WTC11 (cell line): ENCODE measurements around the gene EML2. TPM values are rescaled to one million over a fixed set of nuclear protein-coding genes. Genes with fewer than 3 reads are reported as not detected.
A peak's percentile ranks its signal among the peaks of the same experiment; 100 is the strongest.

Source experiments
- ATAC-seq: fragments of 200-7000 bp; cut with Tn5 transposase; 2 replicates; pipeline ENCODE4 v1.10.0; 2021; ENCODE audit warnings: mild to moderate bottlenecking, moderate library complexity
- CTCF ChIA-PET: fragments of 300-600 bp; sonication (Branson Sonifier 250); formaldehyde crosslinking; loops from one replicate; lab custom pipeline; 2021; ENCODE audit warnings: antibody characterized with exemption; lab: Charles Lee
- POLR2A ChIA-PET: fragments of 350-600 bp; sonication (Branson Sonifier 250); formaldehyde crosslinking; loops from one replicate; lab custom pipeline; 2021; ENCODE audit warnings: antibody characterized with exemption; lab: Charles Lee
- DNase-seq: peaks from one replicate; pipeline ENCODE4 v3.0.0; 2021; ENCODE audit warnings: low spot score
- H3K27ac Mint-ChIP-seq: 2 replicates; pipeline ENCODE4 v1.8.0; 2021; ENCODE audit warnings: mixed read lengths
- H3K27me3 Mint-ChIP-seq: 2 replicates; pipeline ENCODE4 v1.8.0; 2021; ENCODE audit warnings: low read depth, mild to moderate bottlenecking, moderate library complexity, mixed read lengths
- H3K36me3 Mint-ChIP-seq: 2 replicates; pipeline ENCODE4 v1.8.0; 2021; ENCODE audit warnings: mixed read lengths
- H3K4me1 Mint-ChIP-seq: 2 replicates; pipeline ENCODE4 v1.8.0; 2022; ENCODE audit warnings: mixed read lengths
- H3K4me3 Mint-ChIP-seq: 2 replicates; pipeline ENCODE4 v1.8.0; 2021; ENCODE audit warnings: mild to moderate bottlenecking, moderate library complexity, mixed read lengths
- H3K9me3 Mint-ChIP-seq: 2 replicates; pipeline ENCODE4 v1.8.0; 2021; ENCODE audit warnings: mixed read lengths
- FOXP1 ChIP-seq: sonication (generic); formaldehyde crosslinking; IDR thresholded peaks from 2 replicates; pipeline ENCODE4 v1.8.0; 2022; ENCODE audit warnings: missing genetic modification reagents, mild to moderate bottlenecking, moderate library complexity, borderline replicate concordance
- GTF2I ChIP-seq: fragments of 250-450 bp; sonication (Bioruptor Pico); conservative IDR thresholded peaks from 2 replicates; pipeline ENCODE4 v1.4.0; 2021; ENCODE audit warnings: mild to moderate bottlenecking
- NR3C1 ChIP-seq: sonication (generic); formaldehyde crosslinking; conservative IDR thresholded peaks from 2 replicates; pipeline ENCODE4 v1.8.1; 2023; ENCODE audit warnings: low read depth, mild to moderate bottlenecking, missing genetic modification reagents
- SP1 ChIP-seq: sonication (generic); formaldehyde crosslinking; conservative IDR thresholded peaks from 2 replicates; pipeline ENCODE4 v1.8.1; 2022; ENCODE audit warnings: missing genetic modification reagents
- TCF7 ChIP-seq: sonication (generic); formaldehyde crosslinking; IDR thresholded peaks from 2 replicates; pipeline ENCODE4 v1.8.0; 2022; ENCODE audit warnings: mild to moderate bottlenecking, low read depth, missing genetic modification reagents, moderate library complexity
- TEAD1 ChIP-seq: sonication (generic); formaldehyde crosslinking; IDR thresholded peaks from 2 replicates; pipeline ENCODE4 v1.8.0; 2022; ENCODE audit warnings: mild to moderate bottlenecking, missing genetic modification reagents
- TEAD4 ChIP-seq: sonication (generic); formaldehyde crosslinking; IDR thresholded peaks from 2 replicates; pipeline ENCODE4 v1.8.0; 2022; ENCODE audit warnings: mild to moderate bottlenecking, missing genetic modification reagents
- ZNF263 ChIP-seq: sonication (generic); formaldehyde crosslinking; IDR thresholded peaks from 2 replicates; pipeline ENCODE4 v1.8.1; 2022; ENCODE audit warnings: low read depth, mild to moderate bottlenecking, moderate library complexity, missing genetic modification reagents
- ZNF423 ChIP-seq: fragments of 250-450 bp; sonication (Bioruptor Pico); IDR thresholded peaks from 2 replicates; pipeline ENCODE4 v2.1.2; 2022; ENCODE audit warnings: mild to moderate bottlenecking, moderate library complexity
- total RNA-seq: library from RNA; stranded (reverse); gene quantifications from 3 replicates; pipeline ENCODE4 v1.2.3, GENCODE V29; 2021
- TF ChIP-seq, protein P1 (sequence below): fragments of 250-450 bp; sonication (Bioruptor Pico); IDR thresholded peaks from 2 replicates; pipeline ENCODE4 v1.9.0; 2021; ENCODE audit warnings: mild to moderate bottlenecking
- TF ChIP-seq, protein P2 (sequence below): sonication (generic); formaldehyde crosslinking; IDR thresholded peaks from 2 replicates; pipeline ENCODE4 v1.8.1; 2023; ENCODE audit warnings: mild to moderate bottlenecking, missing genetic modification reagents

Gene EML2
- total RNA-seq, 1 experiment from 2014 or later = 63.3 TPM

DNA sequence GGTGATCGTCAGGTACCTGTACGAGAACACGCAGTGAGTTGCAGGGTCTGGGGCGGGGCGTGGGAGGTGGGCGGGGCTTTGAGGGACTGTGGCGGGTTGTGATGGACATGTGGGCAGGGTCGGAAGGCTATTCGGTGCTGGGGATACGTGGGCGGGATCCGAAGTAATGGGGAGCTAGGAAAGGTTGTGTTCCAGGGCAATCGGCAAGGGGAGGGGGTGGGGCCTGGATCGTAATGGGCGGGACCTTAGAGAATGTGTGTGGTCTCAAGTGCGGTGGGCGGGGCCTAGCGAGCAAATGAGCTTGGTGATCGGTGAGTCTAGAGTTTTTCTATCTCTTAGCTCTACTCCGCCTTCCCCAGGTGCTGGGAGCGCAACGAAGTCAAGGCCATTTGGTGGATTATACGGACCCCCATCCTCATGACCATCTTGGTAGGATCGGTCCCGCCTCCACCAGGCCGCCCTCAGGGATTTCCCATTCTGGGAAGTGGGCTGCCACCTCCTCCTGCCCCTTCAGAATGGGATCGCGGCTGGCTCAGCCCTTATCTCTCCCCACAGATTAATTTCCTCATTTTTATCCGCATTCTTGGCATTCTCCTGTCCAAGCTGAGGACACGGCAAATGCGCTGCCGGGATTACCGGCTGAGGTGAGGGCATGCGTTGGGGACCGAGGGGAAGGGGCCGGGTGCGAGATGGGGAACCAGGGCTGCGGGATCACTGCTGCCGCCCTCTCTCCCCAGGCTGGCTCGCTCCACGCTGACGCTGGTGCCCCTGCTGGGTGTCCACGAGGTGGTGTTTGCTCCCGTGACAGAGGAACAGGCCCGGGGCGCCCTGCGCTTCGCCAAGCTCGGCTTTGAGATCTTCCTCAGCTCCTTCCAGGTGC is 38.4 kb upstream of the EML2 start:
- ATAC-seq (peak; percentile 89), DNase-seq (peak; percentile 98)
- peak overlapping the region; percentile 89 for H3K27ac Mint-ChIP-seq
- peaks cover 18% of the 10 kb centered on the region for H3K4me1 Mint-ChIP-seq
- H3K27me3 Mint-ChIP-seq = peaks cover 67% of the 10 kb centered on the region
- ChIA-PET POLR2A (interaction anchor here (0.5 to 4.9 kb wide), 15 partner anchors 8 to 253 kb away, joined by 3 to 33 read pairs (median 4); partner anchors contain the start of genes FBXO46, GIPR, QPCTL and SNRPD2), CTCF (interaction anchor here (0.6 to 6.7 kb wide), 36 partner anchors 9 to 399 kb away, joined by 3 to 86 read pairs (median 4); partner anchors contain the start of genes EML2, FBXO46, GIPR and QPCTL)
- H3K36me3 Mint-ChIP-seq = no peaks in the 10 kb centered on the region
- H3K9me3 Mint-ChIP-seq = no peaks in the 10 kb centered on the region
- peak overlapping the region; percentile 83 for H3K4me3 Mint-ChIP-seq
- TF ChIP-seq, protein P1, sequence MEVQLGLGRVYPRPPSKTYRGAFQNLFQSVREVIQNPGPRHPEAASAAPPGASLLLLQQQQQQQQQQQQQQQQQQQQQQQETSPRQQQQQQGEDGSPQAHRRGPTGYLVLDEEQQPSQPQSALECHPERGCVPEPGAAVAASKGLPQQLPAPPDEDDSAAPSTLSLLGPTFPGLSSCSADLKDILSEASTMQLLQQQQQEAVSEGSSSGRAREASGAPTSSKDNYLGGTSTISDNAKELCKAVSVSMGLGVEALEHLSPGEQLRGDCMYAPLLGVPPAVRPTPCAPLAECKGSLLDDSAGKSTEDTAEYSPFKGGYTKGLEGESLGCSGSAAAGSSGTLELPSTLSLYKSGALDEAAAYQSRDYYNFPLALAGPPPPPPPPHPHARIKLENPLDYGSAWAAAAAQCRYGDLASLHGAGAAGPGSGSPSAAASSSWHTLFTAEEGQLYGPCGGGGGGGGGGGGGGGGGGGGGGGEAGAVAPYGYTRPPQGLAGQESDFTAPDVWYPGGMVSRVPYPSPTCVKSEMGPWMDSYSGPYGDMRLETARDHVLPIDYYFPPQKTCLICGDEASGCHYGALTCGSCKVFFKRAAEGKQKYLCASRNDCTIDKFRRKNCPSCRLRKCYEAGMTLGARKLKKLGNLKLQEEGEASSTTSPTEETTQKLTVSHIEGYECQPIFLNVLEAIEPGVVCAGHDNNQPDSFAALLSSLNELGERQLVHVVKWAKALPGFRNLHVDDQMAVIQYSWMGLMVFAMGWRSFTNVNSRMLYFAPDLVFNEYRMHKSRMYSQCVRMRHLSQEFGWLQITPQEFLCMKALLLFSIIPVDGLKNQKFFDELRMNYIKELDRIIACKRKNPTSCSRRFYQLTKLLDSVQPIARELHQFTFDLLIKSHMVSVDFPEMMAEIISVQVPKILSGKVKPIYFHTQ (CRISPR knock-in tag) = no peak
- TF ChIP-seq, protein P2, sequence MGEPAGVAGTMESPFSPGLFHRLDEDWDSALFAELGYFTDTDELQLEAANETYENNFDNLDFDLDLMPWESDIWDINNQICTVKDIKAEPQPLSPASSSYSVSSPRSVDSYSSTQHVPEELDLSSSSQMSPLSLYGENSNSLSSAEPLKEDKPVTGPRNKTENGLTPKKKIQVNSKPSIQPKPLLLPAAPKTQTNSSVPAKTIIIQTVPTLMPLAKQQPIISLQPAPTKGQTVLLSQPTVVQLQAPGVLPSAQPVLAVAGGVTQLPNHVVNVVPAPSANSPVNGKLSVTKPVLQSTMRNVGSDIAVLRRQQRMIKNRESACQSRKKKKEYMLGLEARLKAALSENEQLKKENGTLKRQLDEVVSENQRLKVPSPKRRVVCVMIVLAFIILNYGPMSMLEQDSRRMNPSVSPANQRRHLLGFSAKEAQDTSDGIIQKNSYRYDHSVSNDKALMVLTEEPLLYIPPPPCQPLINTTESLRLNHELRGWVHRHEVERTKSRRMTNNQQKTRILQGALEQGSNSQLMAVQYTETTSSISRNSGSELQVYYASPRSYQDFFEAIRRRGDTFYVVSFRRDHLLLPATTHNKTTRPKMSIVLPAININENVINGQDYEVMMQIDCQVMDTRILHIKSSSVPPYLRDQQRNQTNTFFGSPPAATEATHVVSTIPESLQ = no peak
- TF ChIP-seq GTF2I (CRISPR knock-in tag) (0 out of 2 replicates have a peak, but pooled peaks have one; percentile 46), ZNF263 (CRISPR knock-in tag) (no peak), SP1 (CRISPR knock-in tag) (peak; percentile 83), FOXP1 (CRISPR knock-in tag) (peak; percentile 30; the same call in 1 of the 2 replicates)

DNA sequence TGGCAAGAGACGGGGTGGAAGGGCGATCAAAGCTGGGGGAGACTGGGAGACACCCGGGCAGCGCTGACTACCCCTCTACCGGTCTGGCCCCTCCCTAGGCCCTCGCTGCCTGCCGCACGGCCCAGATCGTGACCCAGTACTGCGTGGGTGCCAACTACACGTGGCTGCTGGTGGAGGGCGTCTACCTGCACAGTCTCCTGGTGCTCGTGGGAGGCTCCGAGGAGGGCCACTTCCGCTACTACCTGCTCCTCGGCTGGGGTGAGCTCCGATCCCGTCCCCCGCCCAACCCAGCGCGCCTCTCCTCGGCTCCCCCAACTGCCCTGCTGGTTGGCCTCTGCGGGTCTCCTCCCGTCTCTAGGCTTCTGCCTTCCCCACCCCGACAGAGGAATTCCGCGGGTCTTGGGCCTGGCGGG is 37.7 kb upstream of the EML2 start:
- Mint-ChIP-seq H3K36me3 (no peaks in the 10 kb centered on the region), H3K27ac (no peak overlapping the region), H3K4me1 (peaks cover 16% of the 10 kb centered on the region), H3K9me3 (no peaks in the 10 kb centered on the region), H3K27me3 (peaks cover 74% of the 10 kb centered on the region), H3K4me3 (peak overlapping the region; percentile 83)
- no peak for DNase-seq
- ChIA-PET POLR2A (interaction anchor here (0.6 to 4.9 kb wide), 12 partner anchors 8 to 177 kb away, joined by 3 to 33 read pairs (median 4); partner anchors contain the start of genes FBXO46, GIPR, QPCTL and SNRPD2), CTCF (interaction anchor here (0.6 to 6.7 kb wide), 32 partner anchors 8 to 400 kb away, joined by 3 to 86 read pairs (median 6); partner anchors contain the start of genes EML2, FBXO46, GIPR and QPCTL)
- peak; percentile 60 for ATAC-seq
- TF ChIP-seq ZNF423 (CRISPR knock-in tag) (no peak), TCF7 (CRISPR knock-in tag) (no peak), NR3C1 (no peak), TEAD4 (CRISPR knock-in tag) (no peak), TEAD1 (CRISPR knock-in tag) (peak; percentile 45; the same call in 1 of the 2 replicates)

DNA sequence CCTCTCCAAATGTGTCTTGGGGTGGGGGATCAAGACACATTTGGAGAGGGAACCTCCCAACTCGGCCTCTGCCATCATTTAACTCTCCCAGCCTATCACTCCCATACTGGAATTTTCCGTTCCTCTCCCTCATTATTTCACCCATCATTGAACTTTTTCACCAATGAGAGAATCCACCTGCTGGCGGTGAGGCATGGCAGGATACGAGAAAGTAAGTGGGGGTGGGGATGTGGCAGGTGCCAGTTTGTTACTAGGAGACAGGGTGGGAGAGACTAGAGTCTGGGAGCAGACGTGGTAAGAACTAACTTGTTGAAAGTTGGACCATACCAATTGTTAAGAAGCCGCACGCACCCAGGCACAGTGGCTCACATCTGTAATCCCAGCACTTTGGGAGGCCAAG is 35.7 kb upstream of the EML2 start:
- H3K27me3 Mint-ChIP-seq = peaks cover 79% of the 10 kb centered on the region

More for the DNA sequence above, 35.7 kb upstream of the EML2 start:
- DNase-seq = no peak
- POLR2A ChIA-PET = no interaction called here
- CTCF ChIA-PET = interaction anchor here (0.6 to 1.4 kb wide), 3 partner anchors 32 to 101 kb away, joined by 3 to 4 read pairs (median 4); no protein-coding TSS in a partner anchor
- ATAC-seq = no peak
- no peaks in the 10 kb centered on the region for H3K9me3 Mint-ChIP-seq
- no peak overlapping the region for H3K27ac Mint-ChIP-seq
- no peak for TF ChIP-seq ZNF423 (CRISPR knock-in tag)
- peaks cover 19% of the 10 kb centered on the region for H3K4me1 Mint-ChIP-seq
- no peak overlapping the region for H3K4me3 Mint-ChIP-seq
- no peaks in the 10 kb centered on the region for H3K36me3 Mint-ChIP-seq
